Breast epithelium (tissue), 3 donors: Measurements from ENCODE around the gene UGT2A1.

Experiments used
- POLR2AphosphoS5 ChIP-seq, 3 donors: sonication (generic); formaldehyde crosslinking; IDR thresholded peaks; one replicate each; pipeline ENCODE4 v1.6.1; 2017; ENCODE audit warnings: antibody characterized with exemption in 3 of 3
- TF ChIP-seq, protein P1 (sequence below), 3 donors: fragments of 450-650 bp; IDR thresholded peaks; one replicate each; pipeline ENCODE4 v1.5.1; 2016 to 2017; ENCODE audit warnings: antibody characterized with exemption in 3 of 3, mild to moderate bottlenecking in 3 of 3, moderate library complexity in 3 of 3

DNA sequence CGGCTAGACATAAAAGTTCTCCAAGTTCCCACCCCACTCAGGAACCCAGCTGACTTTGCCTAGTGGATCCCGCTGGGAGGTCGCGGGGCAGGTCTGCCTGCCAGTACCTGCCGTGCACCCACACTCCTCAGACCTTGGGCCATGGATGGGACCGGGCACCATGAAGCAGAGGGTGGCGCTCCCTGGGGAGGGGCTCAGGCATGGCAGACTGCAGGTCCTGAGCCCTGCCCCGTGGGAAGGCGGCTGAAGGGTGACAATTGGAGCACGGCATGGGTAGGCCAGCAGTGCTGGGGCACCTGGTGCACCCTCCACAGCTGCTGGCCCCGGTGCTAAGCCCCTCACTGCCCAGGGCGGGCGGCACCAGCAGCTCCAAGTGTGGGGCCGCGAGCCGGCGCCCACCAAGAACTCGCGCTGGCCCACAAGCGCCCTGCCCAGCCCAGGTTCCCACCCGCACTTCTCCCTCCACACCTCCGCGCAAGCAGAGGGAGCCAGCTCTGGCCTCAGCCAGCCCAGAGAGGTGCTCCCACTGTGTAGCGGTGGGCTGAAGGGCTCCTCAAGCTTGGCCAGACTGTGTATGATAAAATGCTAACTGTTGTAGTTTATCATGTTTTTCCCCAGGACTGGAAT, 76.7 kb downstream of the UGT2A1 start:
- TF ChIP-seq, protein P1, sequence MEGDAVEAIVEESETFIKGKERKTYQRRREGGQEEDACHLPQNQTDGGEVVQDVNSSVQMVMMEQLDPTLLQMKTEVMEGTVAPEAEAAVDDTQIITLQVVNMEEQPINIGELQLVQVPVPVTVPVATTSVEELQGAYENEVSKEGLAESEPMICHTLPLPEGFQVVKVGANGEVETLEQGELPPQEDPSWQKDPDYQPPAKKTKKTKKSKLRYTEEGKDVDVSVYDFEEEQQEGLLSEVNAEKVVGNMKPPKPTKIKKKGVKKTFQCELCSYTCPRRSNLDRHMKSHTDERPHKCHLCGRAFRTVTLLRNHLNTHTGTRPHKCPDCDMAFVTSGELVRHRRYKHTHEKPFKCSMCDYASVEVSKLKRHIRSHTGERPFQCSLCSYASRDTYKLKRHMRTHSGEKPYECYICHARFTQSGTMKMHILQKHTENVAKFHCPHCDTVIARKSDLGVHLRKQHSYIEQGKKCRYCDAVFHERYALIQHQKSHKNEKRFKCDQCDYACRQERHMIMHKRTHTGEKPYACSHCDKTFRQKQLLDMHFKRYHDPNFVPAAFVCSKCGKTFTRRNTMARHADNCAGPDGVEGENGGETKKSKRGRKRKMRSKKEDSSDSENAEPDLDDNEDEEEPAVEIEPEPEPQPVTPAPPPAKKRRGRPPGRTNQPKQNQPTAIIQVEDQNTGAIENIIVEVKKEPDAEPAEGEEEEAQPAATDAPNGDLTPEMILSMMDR (IDR thresholded peaks at IDR 0.05) = no peak
- no peak for TF ChIP-seq POLR2AphosphoS5 (IDR thresholded peaks at IDR 0.05)
